HG02763 (cell line): ENCODE results near the gene HERPUD1.
"Not testable (repeated sequence)": the region's sequence is repeated elsewhere in the genome, so short reads cannot be mapped to it uniquely, and the experiment has no call there.

Source experiments
- ATAC-seq: cut with Tn5 transposase; IDR thresholded peaks from one replicate; pipeline ENCODE4 v1.9.1; 2021; ENCODE audit warnings: mild to moderate bottlenecking, moderate library complexity; ENCODE audit not compliant: unreplicated experiment

Gene HERPUD1

DNA sequence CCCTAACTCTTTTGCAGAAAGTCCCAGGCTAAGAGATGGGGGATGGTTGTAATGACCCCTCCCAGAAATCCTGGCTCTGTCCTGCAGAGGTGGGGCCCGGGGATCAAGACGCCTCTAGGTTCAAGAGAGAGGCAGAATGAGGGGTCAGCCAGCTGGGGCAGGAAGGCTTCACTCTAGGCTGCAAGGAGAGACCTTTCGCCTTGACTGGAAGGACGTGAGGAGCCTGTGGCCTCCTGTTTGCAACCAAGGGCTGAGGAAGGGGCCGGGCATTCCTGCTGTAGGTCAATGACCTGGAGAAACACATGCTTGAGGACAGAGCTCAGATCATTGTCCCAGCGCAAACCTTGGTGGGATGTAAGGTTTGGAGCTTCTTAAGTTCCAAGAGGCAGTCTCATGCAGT lies 21.1 kb downstream of the HERPUD1 start:
- ATAC-seq = no peak

DNA sequence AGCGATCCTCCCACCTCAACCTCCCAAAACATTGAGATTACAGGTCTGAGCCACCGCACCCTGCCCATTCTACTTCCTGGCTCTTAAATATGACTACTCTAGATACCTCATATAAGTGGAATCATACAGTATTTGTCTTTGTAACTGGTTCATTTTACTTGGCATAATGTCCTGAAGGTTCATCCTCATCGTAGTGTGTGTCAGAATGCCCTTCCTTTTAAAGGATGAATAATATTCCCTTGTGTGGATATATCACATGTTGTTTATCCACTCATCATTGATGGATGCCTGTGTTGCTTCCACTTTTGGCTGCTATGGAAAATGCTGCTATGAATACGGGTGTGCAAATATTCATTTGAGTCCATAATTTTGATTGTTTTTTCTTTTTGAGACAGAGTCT lies 24.1 kb downstream of the HERPUD1 start:
- ATAC-seq = no peak

DNA sequence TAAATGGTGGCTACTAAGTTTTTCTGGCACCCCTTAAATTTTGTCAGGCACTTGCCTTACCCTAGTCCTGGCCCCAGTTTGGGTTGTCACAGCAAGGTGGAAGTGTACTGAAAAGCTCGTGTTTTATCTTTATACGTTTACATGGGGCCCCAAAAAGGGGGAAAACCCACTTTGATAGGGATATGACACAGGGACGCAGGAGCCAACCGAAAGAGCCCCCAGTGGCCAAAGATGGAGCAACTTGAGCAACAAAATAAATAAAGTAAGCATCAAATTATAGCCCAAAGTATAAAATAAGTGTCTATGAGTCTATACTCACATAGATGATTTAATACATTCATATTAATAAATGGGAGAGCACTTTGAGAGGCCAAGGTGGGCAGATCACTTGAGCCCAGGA lies 24.8 kb downstream of the HERPUD1 start:
- no peak for ATAC-seq

DNA sequence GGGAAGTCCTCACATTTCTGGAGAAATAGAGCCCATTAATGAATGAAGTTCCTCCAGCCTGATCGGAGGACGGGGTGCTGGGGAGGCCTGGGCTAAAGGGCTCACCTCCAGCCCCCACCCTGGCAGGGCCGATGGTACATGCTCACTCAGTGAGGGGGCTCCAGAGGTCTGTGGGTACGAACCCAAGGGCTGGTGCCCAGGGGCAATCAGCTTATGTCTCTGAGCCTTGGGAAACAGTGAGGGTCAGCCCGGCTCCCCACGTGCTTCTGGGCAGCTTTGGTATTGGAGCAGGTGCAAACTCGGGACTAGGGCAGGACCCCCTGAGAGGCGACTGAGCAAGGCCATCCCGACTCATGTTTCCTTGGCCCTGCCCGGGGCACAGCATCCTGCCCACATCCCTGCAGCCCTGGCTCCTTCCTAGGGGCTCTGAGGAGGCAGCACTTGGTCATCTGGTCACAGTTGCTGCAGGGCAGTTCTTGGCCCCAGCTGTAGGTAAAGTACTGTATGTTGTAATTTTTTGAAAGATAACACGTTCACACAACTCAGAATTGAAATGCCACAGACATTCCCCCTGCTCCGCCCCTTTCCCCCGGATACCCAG lies 28.8 kb downstream of the HERPUD1 start:
- ATAC-seq = no peak

DNA sequence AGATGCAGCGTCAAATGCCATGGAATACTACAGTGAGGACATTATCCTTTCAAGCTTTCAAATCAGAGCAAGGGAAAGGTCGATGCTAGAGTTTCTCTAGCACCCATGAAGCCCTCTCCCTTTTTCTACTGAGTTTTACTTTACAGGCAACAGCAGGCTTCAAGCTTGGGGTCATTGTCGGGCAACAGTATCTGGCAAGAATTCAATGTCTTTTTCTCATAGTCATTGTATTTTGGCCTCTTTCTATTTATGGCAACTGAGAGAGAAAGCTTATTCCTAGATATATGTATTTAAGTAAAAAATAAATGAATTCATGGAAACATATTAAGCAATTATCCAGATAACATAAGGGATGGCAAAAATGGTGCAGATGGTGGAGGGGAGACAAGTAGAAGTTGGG lies 29.4 kb downstream of the HERPUD1 start:
- ATAC-seq = no peak

DNA sequence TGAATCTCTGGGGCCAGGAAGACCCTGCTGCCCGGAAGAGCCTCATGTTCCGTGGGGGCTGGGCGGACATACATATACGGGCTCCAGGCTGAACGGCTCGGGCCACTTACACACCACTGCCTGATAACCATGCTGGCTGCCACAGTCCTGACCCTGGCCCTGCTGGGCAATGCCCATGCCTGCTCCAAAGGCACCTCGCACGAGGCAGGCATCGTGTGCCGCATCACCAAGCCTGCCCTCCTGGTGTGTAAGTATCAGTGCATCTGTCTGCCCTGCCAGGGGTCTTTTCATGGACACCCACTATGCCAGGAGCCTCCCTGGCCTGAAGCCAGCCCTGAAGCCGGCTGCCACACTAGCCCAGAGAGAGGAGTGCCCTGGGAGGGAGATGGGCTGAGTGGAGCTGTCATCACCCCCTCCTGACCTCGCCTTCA lies 29.9 kb downstream of the HERPUD1 start, which contains the start of gene CETP:
CETP (plus strand) TSS at position 100 of the 431 bp plus-strand sequence; CDS start at position 130, 30 bp downstream.
- no peak for ATAC-seq

DNA sequence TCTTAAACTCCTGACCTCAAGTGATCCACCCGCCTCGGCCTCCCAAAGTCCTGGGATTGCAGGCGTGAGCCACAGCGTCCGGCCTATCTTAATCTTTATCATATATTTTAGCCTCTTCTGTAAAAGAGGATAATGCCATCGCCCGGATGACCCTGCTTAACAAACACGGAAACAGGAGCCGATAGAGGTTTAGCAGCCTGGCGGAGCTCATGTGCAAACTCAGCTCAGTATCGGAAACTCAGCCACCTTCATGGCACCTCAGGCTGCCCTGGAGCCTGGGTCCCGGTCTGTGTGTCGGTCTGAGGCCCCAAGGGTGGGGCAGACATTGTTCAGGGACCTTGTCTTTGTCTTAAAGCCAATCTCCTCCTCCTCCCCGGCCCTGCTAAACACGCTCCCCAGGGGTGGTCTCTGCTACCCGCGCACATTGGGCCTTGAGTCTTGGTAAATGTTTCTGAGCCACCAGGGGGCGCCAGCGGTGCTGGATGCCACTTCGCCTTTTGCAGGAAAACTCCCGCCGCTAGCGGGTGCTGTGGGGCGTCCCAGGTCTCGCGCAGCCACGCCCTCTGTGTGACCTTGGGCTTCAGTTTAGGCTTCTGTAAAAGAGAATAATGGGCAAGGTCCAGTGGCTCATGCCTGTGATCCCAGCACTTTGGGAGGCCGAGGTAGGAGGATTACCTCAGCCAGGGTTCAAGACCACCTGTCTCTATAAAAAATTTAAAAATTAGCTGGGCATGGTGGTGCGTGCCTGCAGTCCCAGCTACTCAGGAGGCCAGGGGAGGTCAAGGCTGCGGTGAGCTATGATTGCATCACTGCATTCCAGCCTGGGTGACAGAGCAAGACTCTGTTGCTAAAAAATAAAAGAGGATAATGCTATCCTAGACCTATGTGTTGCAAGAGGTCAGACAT lies 32.6 kb downstream of the HERPUD1 start:
- ATAC-seq = peak; percentile 77

DNA sequence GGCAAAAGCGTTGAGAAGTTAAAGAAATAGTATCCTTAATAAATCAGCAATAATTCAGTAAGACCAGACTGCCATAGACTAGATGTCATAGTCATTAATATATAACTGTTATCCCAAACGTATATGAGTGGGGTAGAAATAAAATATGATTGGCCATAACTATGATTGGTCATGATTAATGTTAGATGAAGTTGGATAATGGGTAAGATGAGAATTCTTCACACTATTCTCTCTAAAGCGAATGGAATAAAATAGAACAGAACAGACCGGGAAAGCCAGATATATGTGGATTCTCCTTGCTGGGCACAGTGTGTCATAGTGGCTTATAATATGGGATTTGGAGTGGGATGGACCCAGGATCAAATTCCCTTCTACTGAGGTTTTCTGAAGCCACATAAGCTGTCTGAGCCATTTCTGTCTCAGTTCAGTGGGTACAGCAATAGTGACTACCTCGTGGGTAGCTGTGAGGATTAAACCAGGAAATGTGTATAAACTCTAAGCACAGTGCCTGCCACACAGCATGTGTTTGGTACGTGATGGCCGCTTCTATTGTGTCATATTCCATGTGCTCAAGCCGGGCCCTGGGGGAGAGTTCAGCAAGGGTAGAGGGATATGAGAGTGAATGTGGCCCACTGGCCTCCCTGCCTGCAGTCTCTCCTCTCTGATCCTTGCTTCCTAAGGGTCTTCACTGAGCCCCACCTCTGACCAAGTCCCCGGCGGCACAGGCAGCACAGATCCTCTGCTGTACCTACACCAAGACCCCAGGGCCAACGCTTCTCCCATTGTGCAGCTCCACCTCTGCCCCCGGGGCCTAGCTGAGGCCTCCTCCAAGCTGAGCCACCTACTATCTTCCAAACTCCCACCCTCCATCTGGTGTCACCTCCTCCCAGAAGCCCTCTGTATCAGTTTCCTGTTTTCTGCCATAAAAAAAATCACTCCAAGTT lies 33.5 kb downstream of the HERPUD1 start:
- ATAC-seq = no peak

DNA sequence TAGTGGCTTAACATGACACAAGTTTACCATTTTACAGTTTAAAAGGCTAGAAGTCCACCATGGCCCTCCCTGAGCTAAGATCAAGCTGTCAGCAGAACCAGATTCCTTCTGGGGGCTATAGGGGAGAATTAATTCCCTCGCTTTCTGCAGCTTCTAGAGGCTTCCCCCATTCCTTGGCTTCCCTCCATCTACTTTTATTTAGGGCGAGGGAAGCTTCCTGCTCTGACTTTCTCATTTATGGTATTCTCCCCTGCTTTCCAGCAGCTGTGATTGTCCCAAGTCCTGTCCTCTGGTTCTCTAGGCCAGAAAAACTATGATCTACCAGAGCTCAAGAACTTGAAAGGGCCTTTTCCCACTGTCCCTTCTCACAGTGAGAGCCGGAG lies 34.1 kb downstream of the HERPUD1 start:
- no peak for ATAC-seq

DNA sequence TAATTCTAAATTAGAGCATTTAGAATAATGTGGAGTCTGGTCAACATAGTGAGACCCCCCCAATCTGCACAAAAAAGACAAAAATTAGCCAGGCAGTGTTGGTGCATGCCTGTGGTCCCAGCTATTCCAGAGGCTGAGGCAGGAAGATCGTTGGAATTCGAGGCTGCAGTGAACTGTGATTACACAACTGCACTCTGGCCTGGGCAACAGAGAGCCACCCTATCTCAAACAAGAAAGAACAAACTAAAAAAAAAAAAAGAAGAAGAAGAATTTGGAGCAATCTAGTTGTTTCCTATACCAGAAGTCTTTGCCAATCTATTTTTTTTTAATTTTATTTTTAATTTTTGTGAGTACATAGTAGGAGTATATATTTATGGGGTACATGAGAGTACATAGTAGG lies 35.8 kb downstream of the HERPUD1 start:
- ATAC-seq = no peak

DNA sequence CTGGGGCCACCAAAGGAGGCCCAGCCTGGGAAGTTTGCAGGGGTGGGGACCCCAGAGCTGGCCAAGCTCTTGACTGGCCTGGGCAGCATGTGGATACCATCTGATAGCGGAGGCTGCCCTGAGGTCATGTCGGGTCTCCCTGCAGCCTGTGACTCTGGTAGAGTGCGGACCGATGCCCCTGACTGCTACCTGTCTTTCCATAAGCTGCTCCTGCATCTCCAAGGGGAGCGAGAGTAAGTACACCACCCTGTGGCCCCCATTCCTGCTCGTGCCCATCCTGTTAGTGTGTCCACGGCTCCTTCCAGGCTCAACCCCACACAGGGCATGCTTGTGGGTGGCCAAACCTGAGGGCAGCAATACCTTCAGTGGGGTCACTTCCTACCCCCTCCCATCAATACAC lies 37.8 kb downstream of the HERPUD1 start:
- ATAC-seq = no peak

DNA sequence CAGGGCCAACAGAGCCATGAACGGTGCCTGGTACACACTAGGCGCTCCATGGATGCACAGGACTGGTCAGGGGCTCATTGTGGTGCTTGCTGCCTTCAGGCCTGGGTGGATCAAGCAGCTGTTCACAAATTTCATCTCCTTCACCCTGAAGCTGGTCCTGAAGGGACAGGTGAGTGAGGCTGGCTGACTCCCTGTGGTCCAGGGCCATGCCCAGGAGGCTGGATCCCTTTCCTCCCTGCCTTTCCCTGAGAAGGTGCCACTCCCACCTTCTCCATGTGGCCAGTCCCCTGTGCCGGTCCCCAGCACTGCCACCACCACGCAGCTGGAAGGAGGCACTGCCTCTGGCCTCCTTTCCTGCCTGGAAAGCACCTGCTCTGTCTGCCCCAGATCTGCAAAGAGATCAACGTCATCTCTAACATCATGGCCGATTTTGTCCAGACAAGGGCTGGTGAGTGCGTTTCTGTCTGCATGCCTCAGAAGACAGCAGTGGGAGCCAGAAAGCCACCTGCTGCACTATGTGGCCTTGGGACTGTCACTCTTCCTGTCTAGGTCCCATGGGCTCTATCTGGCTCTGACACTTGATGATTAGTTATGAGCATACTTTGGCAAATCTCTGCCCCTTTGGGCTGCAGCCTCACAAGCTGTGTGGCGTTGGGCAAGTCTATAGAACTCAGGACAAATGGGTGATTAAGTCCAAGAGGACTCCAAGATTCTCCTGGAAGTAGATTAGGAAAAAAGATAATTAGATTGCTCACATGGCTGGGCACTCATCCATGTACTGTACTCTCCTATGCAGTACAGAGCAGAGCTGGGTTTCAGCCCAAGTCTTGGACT lies 39.2 kb downstream of the HERPUD1 start:
- ATAC-seq = peak; percentile 67

DNA sequence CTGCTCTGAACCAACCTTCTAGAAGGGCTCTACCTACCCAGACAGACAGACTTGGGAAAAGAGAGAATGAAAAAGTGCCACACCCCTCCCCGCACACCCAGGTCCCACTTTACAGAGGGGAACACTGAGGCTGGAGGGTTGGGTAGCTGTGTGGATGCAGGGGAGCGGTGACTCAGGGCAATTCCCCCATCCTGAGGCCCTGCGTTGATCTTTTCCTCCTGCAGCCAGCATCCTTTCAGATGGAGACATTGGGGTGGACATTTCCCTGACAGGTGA lies 39.8 kb downstream of the HERPUD1 start:
- ATAC-seq = no peak

DNA sequence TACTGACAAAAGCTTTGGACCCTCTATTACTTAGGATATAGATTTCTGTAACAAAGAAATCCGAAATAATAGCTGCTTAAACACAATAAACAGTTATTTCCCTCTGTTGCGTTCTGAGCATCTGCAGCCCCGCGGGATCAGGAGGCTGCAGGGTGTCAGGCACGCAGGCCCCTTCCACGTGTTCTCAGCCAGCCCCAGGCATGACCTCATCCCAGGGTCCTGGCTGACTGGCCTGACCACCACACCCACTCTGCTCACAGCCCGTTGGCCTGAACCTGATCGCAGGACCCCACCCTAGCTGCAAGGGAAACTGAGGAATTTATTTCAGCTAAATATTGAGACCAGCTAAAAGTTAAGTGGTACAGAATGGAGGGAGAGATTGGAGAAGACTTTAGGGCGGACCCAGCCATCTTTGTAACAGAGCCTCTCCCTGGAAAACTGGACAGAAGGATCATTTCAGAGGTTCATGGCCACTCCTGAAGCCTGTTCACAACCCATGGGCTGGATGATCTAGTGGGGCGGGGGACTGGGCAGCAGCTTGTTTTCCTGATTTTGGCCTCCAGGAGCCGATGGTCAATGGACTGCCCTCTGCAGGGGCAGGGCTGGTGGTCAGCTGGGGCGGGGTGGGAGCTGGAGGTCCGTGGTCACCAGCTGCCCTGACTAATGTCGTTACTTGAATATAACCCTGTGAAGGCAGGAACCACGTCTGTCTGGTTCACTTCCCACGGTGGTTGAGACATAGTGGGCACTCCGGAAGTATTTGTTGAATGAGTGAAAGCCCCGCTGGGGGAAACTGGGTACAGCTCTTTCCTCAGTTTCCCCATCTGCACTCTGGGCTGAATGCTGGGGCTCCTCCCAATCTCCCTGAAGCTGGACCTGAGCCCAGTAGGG lies 40.7 kb downstream of the HERPUD1 start:
- ATAC-seq = no peak

DNA sequence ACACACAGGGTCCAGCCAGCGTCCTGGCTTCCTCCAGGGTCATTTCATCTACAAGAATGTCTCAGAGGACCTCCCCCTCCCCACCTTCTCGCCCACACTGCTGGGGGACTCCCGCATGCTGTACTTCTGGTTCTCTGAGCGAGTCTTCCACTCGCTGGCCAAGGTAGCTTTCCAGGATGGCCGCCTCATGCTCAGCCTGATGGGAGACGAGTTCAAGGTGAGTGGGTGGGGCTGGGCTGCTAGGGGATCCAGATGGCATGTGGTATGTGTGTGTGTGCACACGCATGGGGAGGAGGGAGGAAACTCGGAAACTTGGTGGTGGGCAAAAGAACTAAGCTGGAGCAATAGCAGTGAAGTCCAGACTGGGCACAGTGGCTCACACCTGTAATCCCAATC lies 41.4 kb downstream of the HERPUD1 start:
- no peak for ATAC-seq

DNA sequence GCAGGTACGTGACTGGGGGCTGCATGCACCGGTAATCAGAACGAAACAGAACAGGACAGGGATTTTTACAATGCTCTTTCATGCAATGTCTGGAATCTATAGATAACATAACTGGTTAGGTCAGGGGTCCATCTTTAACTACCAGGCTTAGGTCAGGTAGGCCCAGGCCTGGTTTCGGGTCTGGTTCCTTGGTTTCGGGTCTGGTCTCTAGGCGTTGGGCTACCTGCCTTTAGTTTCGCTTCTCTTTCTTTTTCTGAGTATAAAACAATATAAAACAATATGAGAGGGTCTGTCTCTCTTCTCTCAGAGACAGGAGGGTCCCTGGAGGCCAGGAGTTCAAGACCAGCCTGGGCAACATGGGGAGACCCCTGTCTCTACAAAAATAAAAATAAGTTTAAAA lies 42.0 kb downstream of the HERPUD1 start:
- ATAC-seq = not testable (repeated sequence)

DNA sequence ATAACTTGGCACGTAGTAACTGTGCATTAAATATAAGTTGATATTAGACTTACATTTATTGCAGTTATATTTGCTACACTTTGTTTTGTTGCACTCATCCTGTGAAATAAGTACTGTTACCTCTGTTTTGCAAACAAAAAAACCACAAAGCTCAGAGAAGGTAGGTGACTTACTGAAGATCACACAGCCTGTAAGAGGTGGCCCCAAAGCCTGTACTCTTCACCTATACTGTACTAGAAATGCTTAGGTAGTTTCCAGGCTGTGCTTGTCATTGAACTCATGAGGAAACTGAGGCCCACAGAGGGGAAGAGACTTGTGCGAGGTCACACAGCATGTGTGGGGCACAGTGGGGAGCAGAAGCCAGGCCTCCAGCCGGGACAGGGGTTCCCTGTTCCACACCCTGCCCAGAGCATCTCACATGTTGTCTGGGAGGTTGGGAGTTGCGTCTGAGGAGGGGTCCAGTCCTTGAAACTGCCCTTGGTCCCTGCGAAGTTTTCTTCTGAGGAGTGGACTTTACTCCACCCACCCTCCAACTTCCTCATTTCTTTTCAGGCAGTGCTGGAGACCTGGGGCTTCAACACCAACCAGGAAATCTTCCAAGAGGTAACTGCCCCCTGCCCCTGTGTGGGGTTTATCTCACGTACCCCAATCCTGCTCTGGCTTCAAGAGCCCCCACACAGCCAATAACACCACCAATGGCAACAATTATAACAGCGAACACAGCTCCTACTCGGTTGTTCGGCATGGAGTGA lies 42.8 kb downstream of the HERPUD1 start:
- no peak for ATAC-seq

DNA sequence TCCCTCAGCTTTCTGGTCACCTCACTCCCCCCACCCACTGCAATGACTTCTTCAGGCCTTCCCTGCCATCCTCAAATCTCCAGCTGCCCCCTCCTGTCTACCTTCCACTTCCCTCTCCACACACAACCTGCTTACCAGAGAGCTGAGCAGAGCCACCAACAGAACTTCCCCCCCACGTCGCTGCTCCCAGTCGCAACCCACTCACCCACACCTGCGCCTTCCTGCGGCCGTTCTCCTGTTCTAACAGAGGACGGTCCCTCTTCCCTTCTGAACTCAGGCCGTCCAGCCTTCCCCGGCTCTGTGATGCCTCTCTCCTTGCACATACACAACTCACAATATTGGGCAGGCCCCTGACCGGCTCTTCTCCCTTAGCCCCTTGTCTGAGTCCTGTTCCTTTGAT lies 43.8 kb downstream of the HERPUD1 start:
- no peak for ATAC-seq

DNA sequence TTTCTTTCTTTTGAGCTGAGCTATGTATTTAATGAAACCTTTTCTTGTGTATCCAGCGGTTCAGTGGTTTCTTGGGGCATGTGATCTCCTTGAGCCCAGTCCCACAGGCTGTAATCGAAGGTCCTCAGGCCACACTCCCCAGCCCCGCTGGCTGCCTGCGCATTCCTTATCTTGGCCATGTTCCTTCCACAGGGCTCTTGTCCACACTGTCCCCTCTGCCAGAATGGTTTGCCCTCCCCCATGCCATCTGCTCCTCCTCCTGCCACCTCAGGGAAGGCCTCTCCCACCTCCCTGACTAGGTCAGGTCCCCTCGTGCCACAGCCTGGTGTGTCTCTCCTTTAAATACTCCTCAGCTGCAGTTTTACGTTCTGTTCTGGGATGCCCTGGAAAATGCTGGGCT lies 45.3 kb downstream of the HERPUD1 start:
- no peak for ATAC-seq
